IMR-90 (cell line): Measurements from ENCODE around the gene USP17L12. TPM values are rescaled to one million over a fixed set of nuclear protein-coding genes. Genes with fewer than 3 reads are reported as not detected.
"Not testable (repeated sequence)": the region's sequence is repeated elsewhere in the genome, so short reads cannot be mapped to it uniquely, and the experiment has no call there.

ENCODE experiments used
- ATAC-seq: fragments of 200-7000 bp; cut with Tn5 transposase; 2 replicates; pipeline ENCODE4 v1.9.1; 2020; ENCODE audit warnings: low read depth, mild to moderate bottlenecking, moderate library complexity
- BruUV-seq: library from RNA; stranded (reverse); fragments of 400-500 nt; replicated peaks from 2 replicates; lab custom pipeline; 2021; lab: Mats Ljungman, UMichigan
- CTCF ChIA-PET: fragments of 300-600 bp; formaldehyde crosslinking; extraction: SDS; loops from one replicate; lab custom pipeline; 2021; ENCODE audit warnings: antibody characterized with exemption; lab: Yijun Ruan, JAX
- POLR2A ChIA-PET: fragments of 300-600 bp; sonication (Branson Sonifier 250); formaldehyde crosslinking; loops from one replicate; lab custom pipeline; 2022; ENCODE audit warnings: antibody characterized with exemption; ENCODE audit not compliant: unreplicated experiment; lab: Charles Lee
- DNase-seq: peaks from one replicate; pipeline ENCODE4 v3.0.0; 2013
- H2AFZ ChIP-seq: replicated peaks from 2 replicates; pipeline ENCODE3; 2013; ENCODE audit warnings: low read length, mild to moderate bottlenecking; ENCODE audit not compliant: poor library complexity
- H2AK5ac ChIP-seq: 2 replicates; pipeline ENCODE4 v1.6.1; 2013; ENCODE audit warnings: low read depth, low read length, inconsistent platforms
- H2AK9ac ChIP-seq: replicated peaks from 2 replicates; pipeline ENCODE3; 2013; ENCODE audit warnings: mild to moderate bottlenecking, low read depth, low read length, moderate library complexity; ENCODE audit not compliant: poor library complexity
- H2BK120ac ChIP-seq: 2 replicates; pipeline ENCODE4 v1.6.1; 2013; ENCODE audit warnings: low read depth, low read length, inconsistent platforms
- H2BK15ac ChIP-seq: 3 replicates; pipeline ENCODE4 v1.6.1; 2013; ENCODE audit warnings: low read depth, low read length, inconsistent platforms
- H2BK20ac ChIP-seq: 2 replicates; pipeline ENCODE4 v1.6.1; 2013; ENCODE audit warnings: low read depth, mild to moderate bottlenecking, inconsistent platforms, low read length, moderate library complexity
- H2BK5ac ChIP-seq: 2 replicates; pipeline ENCODE4 v1.6.1; 2013; ENCODE audit warnings: mild to moderate bottlenecking, low read depth, low read length, inconsistent platforms; ENCODE audit not compliant: poor library complexity, severe bottlenecking
- H3K14ac ChIP-seq: replicated peaks from 2 replicates; pipeline ENCODE4 v1.6.1; 2013; ENCODE audit warnings: low read depth, low read length, inconsistent platforms
- H3K18ac ChIP-seq: 2 replicates; pipeline ENCODE4 v1.6.1; 2013; ENCODE audit warnings: low read depth, low read length, control low read depth
- H3K23ac ChIP-seq: 2 replicates; pipeline ENCODE4 v1.6.1; 2013; ENCODE audit warnings: low read depth, low read length, inconsistent platforms
- H3K27ac ChIP-seq: 2 replicates; pipeline ENCODE4 v1.5.1; 2013; ENCODE audit warnings: mild to moderate bottlenecking, control low read depth, low read length; ENCODE audit not compliant: insufficient read depth
- H3K27me3 ChIP-seq: 2 replicates; pipeline ENCODE4 v1.6.1; 2013; ENCODE audit warnings: low read length; ENCODE audit not compliant: control insufficient read depth, insufficient read depth
- H3K36me3 ChIP-seq: 2 replicates; pipeline ENCODE4 v1.6.1; 2013; ENCODE audit warnings: low read length, mixed read lengths; ENCODE audit not compliant: control insufficient read depth, insufficient read depth
- H3K4ac ChIP-seq: 2 replicates; pipeline ENCODE4 v1.6.1; 2013; ENCODE audit warnings: low read depth, low read length, inconsistent platforms
- H3K4me1 ChIP-seq: 2 replicates; pipeline ENCODE4 v1.6.1; 2013; ENCODE audit warnings: low read length, mixed read lengths; ENCODE audit not compliant: control insufficient read depth, insufficient read depth
- H3K4me2 ChIP-seq: 2 replicates; pipeline ENCODE4 v1.6.1; 2013; ENCODE audit warnings: low read depth, mild to moderate bottlenecking, control low read depth, low read length, moderate library complexity
- H3K4me3 ChIP-seq: 2 replicates; pipeline ENCODE4 v1.5.1; 2013; ENCODE audit warnings: low read depth, mild to moderate bottlenecking, control low read depth, low read length, moderate library complexity; ENCODE audit not compliant: insufficient read depth
- H3K56ac ChIP-seq: 2 replicates; pipeline ENCODE4 v1.6.1; 2013; ENCODE audit warnings: low read length, inconsistent platforms; ENCODE audit not compliant: insufficient read depth; ENCODE audit errors: extremely low read depth
- H3K79me1 ChIP-seq, 2 experiments: 2 replicates each; pipeline ENCODE4 v1.6.1; 2013; ENCODE audit warnings: low read length in 2 of 2, inconsistent platforms in 1 of 2, low read depth in 1 of 2
- H3K9ac ChIP-seq: 2 replicates; pipeline ENCODE4 v1.6.1; 2013; ENCODE audit warnings: low read depth, low read length, control low read depth
- H3K9me1 ChIP-seq: 2 replicates; pipeline ENCODE4 v1.6.1; 2013; ENCODE audit warnings: low read length, inconsistent platforms; ENCODE audit not compliant: insufficient read depth
- H3K9me3 ChIP-seq: 2 replicates; pipeline ENCODE4 v1.6.1; 2013; ENCODE audit warnings: low read length; ENCODE audit not compliant: control insufficient read depth, insufficient read depth
- H4K20me1 ChIP-seq: 2 replicates; pipeline ENCODE4 v1.6.1; 2013; ENCODE audit warnings: low read length, inconsistent platforms; ENCODE audit not compliant: insufficient read depth
- H4K5ac ChIP-seq: 2 replicates; pipeline ENCODE4 v1.6.1; 2013; ENCODE audit warnings: mild to moderate bottlenecking, low read depth, low read length, control low read depth
- H4K8ac ChIP-seq, 2 experiments: 2 replicates each; pipeline ENCODE4 v1.6.1; 2013; ENCODE audit warnings: low read depth in 2 of 2, low read length in 2 of 2, control low read depth in 1 of 2, inconsistent platforms in 1 of 2
- H4K91ac ChIP-seq: 2 replicates; pipeline ENCODE4 v1.6.1; 2013; ENCODE audit warnings: low read depth, low read length, inconsistent platforms; ENCODE audit not compliant: insufficient read depth
- WGBS, 2 experiments: methylation state at CpG; one replicate each; pipeline versions ENCODE4 v1.1.5 to v1.1.7; 2013; ENCODE audit warnings: missing lambda C conversion rate in 2 of 2; ENCODE audit not compliant: insufficient read length in 1 of 2; ENCODE audit errors: extremely low coverage in 2 of 2; 5-methylcytosine and 5-hydroxymethylcytosine counted together
- dilution Hi-C: fragments of 300-500 bp; cut with HindIII; formaldehyde crosslinking; loops from one replicate; pipeline ENCODE4 v1.14.3; 2018; ENCODE audit warnings: low sequenced_read_pairs; ENCODE audit not compliant: unreplicated experiment
- in situ Hi-C: fragments of 300-500 bp; cut with MboI; formaldehyde crosslinking; loops from 3 replicates; pipeline ENCODE4 v1.14.3; 2019; ENCODE audit warnings: low sequenced_read_pairs, inconsistent platforms, mixed read lengths
- intact Hi-C: fragments of 100-400 bp; cut with micrococcal nuclease; formaldehyde crosslinking; loops from 2 replicates; pipeline ENCODE4 v1.10.0; 2022
- polyA plus RNA-seq, 3 experiments: library from polyadenylated mRNA; depleted of rRNA; stranded (reverse); fragments of >200 nt; gene quantifications; 2 replicates each; pipeline ENCODE4 v1.2.3, GENCODE V29; 2012; ENCODE audit warnings: low replicate concordance in 1 of 3
- total RNA-seq: library from RNA; depleted of rRNA; stranded (reverse); fragments of >200 nt; gene quantifications from 2 replicates; pipeline ENCODE4 v1.2.3, GENCODE V29; 2012

The USP17L12 gene
- total and polyA plus RNA-seq, 2 of the 4 experiments (the other 2 are of a cell fraction), result not detected

- H3K4me1 ChIP-seq, CTCF ChIA-PET, H3K27ac ChIP-seq, ATAC-seq, H3K9me3 ChIP-seq, H3K14ac ChIP-seq, H3K18ac ChIP-seq, H2BK5ac ChIP-seq, H2AK5ac ChIP-seq, H4K5ac ChIP-seq, H3K4ac ChIP-seq, H3K56ac ChIP-seq, H3K4me3 ChIP-seq, H3K9me1 ChIP-seq, H3K23ac ChIP-seq, H4K91ac ChIP-seq, H3K4me2 ChIP-seq, H3K9ac ChIP-seq, DNase-seq, H3K79me1 ChIP-seq, H2AK9ac ChIP-seq, H4K8ac ChIP-seq, H2BK15ac ChIP-seq, POLR2A ChIA-PET, H2AFZ ChIP-seq, BruUV-seq, dilution Hi-C loops, in situ Hi-C loops, H3K36me3 ChIP-seq, H3K27me3 ChIP-seq, H2BK120ac ChIP-seq, H4K20me1 ChIP-seq, intact Hi-C loops, H2BK20ac ChIP-seq: not testable (repeated sequence)
- no CpG with 5 or more reads among the region's 14 CpGs for WGBS, 2 experiments
Measured at GRCh38 chr4:9224596-9224995, 4.6 kb downstream of the USP17L12 start, which contains the start of gene USP17L13. Gene USP17L13, plus strand, starts transcription at chr4:9224896. Its CDS starts 0 bp downstream, at chr4:9224896.

- dilution Hi-C loops, intact Hi-C loops, H2AFZ ChIP-seq: not testable (repeated sequence)
Measured at GRCh38 chr4:9230249-9230648, 10.3 kb downstream of the USP17L12 start.

More at GRCh38 chr4:9230249-9230648, 10.3 kb downstream of the USP17L12 start:
- DNase-seq, H3K18ac ChIP-seq, H3K27ac ChIP-seq, H3K14ac ChIP-seq, H3K9me1 ChIP-seq, H2AK5ac ChIP-seq, H2BK120ac ChIP-seq, H4K8ac ChIP-seq, H3K36me3 ChIP-seq, H3K23ac ChIP-seq, H2BK15ac ChIP-seq, H4K5ac ChIP-seq, H4K91ac ChIP-seq, H3K56ac ChIP-seq, H3K9me3 ChIP-seq, H2BK5ac ChIP-seq, H2AK9ac ChIP-seq, H3K9ac ChIP-seq, H3K4ac ChIP-seq, H3K27me3 ChIP-seq, H2BK20ac ChIP-seq, POLR2A ChIA-PET, H3K4me2 ChIP-seq, in situ Hi-C loops, H3K79me1 ChIP-seq, H3K4me3 ChIP-seq, ATAC-seq, CTCF ChIA-PET, H4K20me1 ChIP-seq, BruUV-seq, H3K4me1 ChIP-seq: not testable (repeated sequence)
- WGBS, 2 experiments, result no CpG with 5 or more reads among the region's 8 CpGs
